HG03060 (cell line): ENCODE data around the gene PARP14.
"Not testable (repeated sequence)": the region's sequence is repeated elsewhere in the genome, so short reads cannot be mapped to it uniquely, and the experiment has no call there.

Source experiments
- ATAC-seq: cut with Tn5 transposase; IDR thresholded peaks from one replicate; pipeline ENCODE4 v1.9.1; 2021; ENCODE audit warnings: low read depth, moderate number of reproducible peaks; ENCODE audit not compliant: unreplicated experiment

PARP14 gene

DNA sequence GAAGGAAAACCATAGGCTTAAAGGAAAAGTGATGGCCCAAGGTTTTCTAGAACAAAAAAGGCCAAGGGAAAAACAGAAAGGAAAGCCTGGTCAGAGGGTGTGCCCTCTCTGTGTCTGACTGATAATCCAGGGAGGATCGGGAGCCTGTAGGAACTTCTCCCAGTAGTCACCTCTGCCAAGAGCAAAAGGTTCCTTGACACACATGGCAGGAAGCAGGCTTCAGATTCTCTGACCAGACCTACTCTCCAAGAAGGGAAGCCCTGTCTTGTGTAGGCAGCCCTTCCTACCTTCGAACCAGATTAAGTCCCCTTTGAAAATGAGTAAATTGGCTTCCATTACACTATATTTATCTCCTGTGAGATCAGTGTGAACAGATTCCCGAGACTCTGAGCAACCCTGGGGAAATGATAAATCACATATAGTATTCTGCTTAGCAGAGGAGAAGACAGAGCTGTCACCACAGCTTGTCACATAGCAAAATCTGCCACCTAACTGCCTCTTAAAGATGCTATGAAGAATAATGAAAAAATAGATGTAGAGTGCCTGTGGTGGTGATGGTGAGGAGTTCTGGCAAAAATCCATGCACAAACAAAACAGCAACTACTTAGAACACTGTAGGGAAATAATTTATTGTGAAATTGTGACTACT, 38.8 kb downstream of the PARP14 start:
- ATAC-seq: no peak

DNA sequence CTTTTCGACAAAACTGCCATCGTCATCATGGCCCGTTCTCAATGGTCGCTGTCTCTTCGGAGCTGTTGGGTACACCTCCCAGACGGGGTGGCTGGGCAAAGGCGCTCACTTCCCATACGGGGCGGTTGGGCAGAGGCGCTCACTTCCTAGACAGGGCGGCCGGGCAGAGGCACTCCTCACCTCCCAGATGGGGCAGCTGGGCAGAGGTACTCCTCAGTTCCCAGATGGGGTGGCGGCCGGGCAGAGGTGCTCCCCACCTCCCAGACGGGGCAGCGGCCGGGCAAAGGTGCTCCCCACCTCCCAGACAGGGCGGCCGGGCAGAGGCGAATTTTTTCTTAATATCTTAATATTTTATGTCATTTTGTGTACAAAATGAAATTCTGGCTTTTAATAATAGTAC, 44.5 kb downstream of the PARP14 start:
- ATAC-seq: no peak

DNA sequence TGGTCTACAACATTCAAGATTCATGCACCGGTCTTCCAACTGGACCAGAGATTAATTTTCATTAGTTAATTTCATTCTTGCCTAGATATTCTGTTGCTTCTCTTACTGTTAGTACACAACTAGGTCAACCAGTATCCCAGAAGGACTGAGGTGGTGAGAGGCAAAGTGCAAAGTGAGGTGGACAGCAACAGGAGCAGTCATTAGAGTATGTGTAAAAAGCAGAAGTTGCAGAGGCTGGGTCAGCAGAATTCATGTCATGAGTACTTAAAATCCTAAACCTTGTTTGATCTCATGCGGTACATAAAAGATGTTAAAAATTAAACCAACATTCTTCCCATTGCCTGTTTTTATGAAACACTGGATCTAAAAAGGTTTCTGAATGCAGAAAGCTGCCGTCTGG, 46.7 kb downstream of the PARP14 start:
- ATAC-seq: no peak

DNA sequence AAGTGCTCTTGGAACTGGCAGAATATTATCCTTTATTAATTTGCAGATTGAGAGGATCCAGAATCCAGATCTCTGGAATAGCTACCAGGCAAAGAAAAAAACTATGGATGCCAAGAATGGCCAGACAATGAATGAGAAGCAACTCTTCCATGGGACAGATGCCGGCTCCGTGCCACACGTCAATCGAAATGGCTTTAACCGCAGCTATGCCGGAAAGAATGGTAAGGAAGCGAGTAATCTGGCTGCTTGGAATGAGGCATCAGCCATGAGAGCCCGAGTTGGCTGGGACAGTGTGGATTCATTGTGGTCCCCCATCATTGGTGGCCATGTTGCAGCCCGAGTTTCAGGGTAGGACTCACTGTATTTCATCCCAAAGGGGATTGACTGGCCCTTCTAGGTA, 47.1 kb downstream of the PARP14 start:
- ATAC-seq: no peak

DNA sequence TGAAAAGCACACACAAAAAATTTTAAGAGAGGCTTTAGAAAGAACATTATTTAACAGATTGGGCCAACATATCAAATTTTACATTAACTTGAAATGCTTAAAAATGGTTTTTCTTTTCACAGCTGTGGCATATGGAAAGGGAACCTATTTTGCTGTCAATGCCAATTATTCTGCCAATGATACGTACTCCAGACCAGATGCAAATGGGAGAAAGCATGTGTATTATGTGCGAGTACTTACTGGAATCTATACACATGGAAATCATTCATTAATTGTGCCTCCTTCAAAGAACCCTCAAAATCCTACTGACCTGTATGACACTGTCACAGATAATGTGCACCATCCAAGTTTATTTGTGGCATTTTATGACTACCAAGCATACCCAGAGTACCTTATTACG, 47.5 kb downstream of the PARP14 start:
- no peak for ATAC-seq

DNA sequence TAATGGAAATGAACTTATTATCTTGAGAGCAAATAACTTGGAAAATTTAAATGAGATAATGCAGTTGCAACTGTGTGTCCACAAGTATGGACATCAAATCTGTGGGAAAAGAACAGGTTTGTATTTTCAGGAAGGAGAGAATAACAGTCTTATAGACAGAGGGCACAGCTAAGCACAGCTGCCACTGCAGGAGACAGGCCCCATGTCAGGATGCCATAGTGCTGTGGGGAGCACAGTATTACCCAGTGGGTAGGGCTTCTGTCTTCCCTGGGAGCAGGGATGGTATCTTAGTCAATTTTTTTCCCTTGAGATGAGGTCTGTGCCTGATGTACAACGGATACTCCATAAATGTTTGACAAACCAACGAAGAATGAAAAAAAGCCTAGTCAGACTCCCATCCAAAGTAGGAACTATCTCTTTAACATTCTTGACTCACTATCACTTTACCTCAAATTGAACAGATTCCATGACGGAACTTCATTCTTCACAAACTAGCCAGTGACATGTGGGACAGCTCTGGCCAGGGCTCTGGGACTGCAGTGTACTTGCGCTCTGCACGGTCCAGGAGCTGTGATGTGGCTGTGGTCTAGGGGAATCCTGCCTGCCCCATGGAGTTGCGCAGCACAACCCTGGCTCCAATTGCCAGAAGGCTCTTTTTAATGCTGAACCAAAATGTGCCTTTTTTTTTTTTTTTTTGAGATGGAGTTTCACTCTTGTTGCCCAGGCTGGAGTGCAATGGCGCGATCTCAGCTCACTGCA, 48.3 kb downstream of the PARP14 start:
- ATAC-seq: no peak

DNA sequence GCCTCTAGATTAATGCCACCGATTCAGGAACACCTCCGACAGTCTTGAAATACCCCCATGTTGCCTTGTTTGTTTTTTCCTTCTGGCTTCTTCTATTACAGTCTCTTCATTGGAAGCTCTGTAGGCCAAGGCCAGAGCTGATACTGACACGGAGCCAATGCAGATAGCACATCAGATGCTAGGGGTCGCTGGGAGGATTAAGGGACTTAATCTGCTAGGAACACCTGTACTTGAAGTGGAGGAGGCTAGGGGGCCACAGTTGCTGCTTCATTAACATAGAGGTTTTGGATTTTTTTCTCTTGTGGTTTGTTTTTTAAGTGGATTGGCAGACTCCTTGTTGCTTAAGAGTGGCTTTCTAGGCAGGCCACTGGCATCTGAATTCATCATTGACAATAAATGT, 49.6 kb downstream of the PARP14 start:
- ATAC-seq: no peak

DNA sequence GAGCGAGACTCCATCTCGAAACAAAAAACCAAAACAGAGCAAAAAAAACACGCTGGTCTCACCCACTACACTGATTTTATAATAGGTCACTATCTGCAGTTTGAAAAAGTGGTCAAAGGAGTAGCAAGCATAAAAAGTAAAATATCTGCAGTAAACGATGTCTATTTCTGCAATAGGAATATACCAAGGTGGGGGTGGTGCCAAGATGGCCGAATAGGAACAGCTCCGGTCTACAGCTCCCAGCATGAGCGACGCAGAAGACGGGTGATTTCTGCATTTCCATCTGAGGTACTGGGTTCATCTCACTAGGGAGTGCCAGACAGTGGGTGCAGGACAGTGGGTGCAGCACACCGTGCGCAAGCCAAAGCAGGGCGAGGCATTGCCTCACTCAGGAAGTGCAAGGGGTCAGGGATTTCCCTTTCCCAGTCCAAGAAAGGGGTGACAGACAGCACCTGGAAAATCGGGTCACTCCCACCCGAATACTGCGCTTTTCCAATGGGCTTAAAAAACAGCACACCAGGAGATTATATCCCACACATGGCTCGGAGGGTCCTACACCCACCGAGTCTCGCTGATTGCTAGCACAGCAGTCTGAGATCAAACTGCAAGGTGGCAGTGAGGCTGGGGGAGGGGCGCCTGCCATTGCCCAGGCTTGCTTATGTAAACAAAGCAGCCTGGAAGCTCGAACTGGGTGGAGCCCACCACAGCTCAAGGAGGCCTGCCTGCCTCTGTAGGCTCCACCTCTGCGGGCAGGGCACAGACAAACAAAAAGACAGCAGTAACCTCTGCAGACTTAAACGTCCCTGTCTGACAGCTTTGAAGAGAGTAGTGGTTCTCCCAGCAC, 52.3 kb downstream of the PARP14 start:
- ATAC-seq: not testable (repeated sequence)

DNA sequence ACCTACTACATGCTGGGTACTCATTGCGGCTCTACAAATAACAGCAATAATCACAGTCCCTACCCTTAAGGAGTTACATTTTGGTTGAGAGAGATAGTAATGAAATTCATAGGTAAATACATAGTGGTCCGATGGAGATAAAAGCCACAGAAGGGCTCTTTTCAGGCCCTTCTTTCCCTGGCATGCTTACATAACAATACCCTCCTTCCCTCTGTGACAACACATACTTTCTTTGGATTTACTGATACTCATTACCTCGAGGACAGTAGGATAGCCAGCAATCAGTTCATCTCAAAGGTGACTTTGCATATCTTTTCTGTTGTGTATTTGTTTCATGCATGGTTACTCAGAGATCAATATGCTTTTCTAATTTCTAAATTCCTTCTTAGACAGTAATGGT, 58.5 kb downstream of the PARP14 start:
- ATAC-seq: no peak

DNA sequence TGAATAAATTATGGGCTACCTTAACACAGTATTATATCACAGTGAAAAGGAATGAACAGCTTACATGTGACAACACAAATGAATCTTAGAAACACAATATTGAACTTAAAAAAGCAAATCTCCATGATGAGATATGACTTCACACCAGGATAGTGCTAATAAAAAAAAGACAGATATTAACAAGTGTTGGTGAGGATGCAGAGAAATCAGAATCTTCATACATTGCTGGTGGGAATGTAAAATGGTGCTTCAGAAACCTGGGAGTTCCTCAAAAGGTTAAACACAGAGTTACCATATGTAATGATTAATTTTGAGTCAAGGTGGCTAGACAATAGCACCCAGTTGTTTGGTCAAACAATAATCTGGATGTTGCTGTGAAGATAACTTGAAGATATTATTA, 61.6 kb downstream of the PARP14 start:
- ATAC-seq: no peak

DNA sequence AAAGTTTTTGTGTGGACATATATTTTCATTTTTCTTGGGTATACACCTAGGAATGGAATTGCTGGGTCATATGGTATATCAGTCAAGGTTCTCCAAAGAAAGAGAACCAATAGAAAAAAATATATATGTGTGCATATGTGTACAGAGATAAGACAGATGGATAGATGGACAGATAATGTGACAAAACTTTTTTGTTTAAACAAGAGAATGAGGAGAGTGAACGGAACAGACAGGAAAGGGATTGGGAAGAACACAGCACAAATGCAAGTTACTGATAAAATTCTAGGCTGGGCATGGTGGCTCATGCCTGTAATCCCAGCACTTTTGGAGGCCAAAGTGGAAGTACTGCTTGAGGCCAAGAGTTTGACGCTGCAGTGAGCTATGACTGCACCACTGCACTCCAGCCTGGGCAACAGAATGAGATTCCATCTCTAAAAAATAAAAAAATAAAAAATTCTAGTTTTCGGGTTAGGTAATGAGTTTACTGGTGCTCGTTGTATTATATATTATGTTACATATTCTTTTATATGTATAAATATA, 63.0 kb downstream of the PARP14 start:
- ATAC-seq: no peak

DNA sequence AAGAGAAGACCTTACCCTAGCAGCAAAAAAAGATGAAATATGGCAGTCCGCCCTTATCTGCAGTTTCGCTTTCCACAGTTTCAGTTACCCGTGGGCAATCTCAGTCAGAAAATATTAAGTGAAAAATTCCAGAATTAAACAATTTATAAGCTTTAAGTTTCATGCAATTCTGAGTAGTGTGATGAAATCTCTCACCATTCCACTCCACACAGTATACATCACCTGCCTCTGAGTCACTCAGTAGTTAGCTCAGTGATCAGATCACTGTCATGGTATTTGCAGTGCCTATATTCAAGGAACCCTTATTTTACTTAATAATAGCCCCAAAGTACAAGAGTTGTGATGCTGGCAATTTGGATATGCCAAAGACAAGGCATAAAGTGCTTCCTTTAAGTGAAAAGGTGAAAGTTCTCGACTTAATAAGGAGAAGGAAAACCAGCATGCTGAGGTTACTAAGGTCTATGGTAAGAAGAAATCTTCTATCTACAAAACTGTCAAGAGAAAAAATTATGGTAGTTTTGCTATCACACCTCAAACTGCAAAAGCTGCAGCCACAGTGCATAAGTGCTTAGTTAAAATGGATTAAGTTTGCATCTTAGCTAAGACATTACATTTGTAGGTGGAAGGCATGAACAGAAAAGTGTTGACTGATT, 64.9 kb downstream of the PARP14 start:
- ATAC-seq: no peak

DNA sequence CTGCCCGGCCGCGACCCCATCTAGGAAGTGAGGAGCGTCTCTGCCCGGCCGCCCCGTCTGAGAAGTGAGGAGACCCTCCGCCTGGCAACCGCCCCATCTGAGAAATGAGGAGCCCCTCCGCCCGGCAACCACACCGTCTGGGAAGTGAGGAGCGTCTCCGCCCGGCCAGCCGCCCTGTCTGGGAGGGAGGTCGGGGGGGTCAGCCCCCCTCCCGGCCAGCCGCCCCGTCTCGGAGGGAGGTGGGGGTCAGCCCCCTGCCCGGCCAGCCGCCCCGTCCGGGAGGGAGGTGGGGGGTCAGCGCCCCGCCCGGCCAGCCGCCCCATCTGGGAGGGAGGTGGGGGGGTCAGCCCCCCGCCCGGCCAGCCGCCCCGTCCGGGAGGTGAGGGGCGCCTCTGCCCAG, 66.7 kb downstream of the PARP14 start:
- not testable (repeated sequence) for ATAC-seq

DNA sequence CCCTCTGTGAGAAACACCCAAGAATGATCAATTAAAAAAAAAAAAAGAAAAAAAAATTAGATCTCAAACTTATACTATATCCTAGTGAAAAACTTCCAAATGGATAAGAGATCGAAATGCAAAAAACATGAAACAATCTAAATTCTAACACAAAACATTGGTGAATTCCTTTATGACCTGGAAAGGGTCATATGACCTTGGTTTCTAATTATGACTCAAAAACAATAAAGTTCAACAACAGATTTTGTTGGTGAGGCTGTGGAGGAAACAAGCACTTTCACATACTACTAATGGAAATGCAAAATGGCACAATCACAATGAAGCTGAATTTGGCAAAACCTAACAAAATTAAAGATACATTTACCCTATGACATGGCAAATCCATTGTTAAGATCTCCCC, 67.7 kb downstream of the PARP14 start:
- ATAC-seq: no peak

DNA sequence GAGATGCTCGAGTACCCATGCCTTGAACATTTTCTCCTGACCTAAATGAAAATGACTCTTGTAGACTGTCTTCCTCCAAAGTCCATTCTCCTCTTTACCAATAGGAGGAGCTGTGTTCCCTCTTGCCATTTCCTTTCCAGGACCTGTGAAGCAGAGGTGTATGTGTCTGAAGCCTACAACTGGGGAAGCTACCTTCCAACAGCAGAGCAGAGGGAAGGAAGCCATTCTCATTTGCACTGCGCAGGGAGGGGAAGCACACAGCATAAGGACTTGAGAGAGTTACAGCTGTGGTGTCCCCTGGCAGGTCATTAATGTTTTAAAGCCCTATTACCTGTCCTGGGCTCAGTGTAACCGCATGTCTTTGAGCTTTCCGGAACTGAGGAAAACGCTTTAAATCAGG, 74.3 kb downstream of the PARP14 start:
- ATAC-seq: peak; percentile 57

DNA sequence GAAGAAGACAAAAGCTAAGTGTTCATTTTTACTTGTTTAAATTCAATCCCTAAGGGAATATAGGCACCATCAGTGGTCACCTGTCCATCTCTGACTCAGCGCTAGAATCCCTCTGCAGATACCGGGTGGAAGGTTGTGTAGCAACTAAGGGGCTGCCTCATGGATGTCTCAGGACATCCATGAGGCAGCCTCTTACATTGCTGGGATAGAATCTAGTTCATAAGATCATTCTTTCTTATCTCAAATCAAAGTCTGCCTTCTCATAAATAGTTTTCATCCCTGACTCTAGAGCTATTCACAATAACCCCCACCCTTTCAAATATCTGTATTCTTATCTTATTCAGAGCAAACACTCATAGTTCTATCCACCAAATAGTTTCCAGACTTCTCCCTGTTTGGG, 74.9 kb downstream of the PARP14 start:
- no peak for ATAC-seq

DNA sequence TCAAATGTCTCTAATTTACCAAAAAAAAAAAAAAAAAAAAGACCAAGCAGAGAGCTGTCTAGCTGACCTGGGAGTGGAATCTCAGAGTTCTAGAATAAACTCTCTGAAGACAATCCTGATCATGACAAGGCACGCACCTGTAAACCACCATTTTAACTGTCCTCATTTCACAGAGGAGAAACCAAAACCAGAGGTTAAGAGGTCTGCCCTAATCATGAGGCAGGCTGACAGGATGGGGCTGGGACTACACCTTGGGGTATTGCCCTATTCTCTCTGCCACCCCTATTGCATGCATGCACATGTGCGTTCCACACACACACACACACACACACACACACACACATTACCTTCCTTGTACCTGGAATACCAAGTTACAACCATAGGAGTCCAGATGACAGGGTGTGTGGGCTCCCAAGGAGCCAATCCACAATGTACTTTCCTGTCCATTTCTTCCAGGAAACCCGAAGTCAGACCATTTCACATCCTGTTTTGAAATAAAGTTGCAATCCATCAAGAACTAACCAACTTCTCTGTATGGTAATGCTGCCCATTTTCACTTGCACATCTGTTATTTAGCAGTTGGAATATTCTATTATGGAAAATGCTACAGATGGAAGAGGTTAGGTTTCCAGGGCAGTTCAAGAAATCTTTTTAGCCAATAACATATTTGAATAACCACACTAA, 78.4 kb downstream of the PARP14 start:
- no peak for ATAC-seq

DNA sequence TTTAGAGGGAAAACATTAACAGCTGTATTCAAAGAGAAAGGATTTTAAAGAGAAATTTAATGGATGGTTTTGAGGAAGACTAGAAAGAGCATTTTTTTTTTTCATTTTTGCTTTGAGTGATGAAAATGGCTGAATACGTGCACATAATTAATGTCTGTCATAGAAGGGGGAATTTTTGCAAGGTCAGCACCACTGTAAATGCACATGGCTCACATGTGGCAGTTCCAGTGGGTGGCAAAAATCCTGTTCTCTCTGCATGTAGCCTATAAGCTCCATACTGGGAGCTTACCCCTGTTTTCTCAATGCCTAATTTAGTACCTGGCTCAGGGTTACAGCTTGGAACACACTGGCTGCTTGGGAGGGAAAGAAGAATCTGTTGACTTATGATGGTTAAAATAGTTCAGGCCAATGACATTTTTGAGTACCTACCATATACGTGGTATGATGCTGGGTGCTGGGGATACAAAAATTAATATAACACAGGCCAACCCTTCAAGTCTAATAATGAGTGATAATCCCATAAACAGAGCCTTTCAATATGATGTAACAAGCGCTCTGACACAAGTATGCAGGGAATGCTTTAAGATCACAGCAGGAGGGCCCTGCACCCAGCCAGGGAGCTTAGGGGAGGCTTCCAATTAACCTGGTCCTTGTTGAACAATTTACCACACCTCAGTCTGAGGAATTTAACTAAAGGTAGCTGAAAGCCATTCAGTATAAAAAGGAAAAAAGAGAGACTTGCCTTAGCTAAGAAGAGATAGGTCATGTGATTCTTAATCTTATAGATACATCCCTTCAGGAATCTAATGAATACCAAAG, 80.0 kb downstream of the PARP14 start:
- ATAC-seq: no peak

DNA sequence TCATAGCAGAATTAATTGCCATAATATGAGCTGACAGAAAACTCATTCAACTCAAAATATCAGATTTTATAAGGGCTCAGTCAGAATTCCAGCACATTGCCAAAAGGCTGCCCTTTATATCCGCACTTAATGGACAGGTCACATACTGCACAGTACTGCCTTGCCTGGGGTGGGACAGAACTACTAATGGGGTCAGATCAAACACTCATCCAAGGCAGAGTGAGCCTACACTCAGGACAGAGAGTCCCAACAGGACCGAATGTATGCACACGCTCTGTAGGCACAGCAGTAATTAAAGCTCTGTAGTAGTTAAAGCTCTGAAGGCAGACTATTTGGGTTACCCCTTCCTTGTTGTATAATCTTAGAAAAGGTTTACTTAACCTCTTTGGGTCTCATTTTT, 85.8 kb downstream of the PARP14 start:
- ATAC-seq: no peak
